Transverse colon (tissue), 4 donors: ENCODE data around the gene MRPL10.

Experiments
- POLR2A ChIP-seq: fragments of 450-650 bp; IDR thresholded peaks from one replicate; pipeline ENCODE4 v1.6.1; 2016; ENCODE audit warnings: antibody characterized with exemption, mild to moderate bottlenecking, moderate library complexity
- POLR2AphosphoS5 ChIP-seq, 3 donors: sonication (generic); formaldehyde crosslinking; IDR thresholded peaks; one replicate each; pipeline ENCODE4 v1.6.1; 2016; ENCODE audit warnings: antibody characterized with exemption in 3 of 3
- TF ChIP-seq, protein P1 (sequence below), 5 experiments: fragments of 200-600 bp in 3 of 5; fragments of 450-650 bp in 2 of 5; sonication (generic) in 3 of 5; IDR thresholded peaks; 1 replicate in 2 of 5; 2 replicates in 3 of 5; pipeline ENCODE4 v1.5.1; 2016 to 2017; ENCODE audit warnings: antibody characterized with exemption in 5 of 5, inconsistent platforms in 3 of 5, mild to moderate bottlenecking in 2 of 5, moderate library complexity in 1 of 5

GRCh38 chr17:47870056-47870455 lies 38.7 kb upstream of the MRPL10 start:
- TF ChIP-seq, protein P1, sequence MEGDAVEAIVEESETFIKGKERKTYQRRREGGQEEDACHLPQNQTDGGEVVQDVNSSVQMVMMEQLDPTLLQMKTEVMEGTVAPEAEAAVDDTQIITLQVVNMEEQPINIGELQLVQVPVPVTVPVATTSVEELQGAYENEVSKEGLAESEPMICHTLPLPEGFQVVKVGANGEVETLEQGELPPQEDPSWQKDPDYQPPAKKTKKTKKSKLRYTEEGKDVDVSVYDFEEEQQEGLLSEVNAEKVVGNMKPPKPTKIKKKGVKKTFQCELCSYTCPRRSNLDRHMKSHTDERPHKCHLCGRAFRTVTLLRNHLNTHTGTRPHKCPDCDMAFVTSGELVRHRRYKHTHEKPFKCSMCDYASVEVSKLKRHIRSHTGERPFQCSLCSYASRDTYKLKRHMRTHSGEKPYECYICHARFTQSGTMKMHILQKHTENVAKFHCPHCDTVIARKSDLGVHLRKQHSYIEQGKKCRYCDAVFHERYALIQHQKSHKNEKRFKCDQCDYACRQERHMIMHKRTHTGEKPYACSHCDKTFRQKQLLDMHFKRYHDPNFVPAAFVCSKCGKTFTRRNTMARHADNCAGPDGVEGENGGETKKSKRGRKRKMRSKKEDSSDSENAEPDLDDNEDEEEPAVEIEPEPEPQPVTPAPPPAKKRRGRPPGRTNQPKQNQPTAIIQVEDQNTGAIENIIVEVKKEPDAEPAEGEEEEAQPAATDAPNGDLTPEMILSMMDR (IDR thresholded peaks at IDR 0.05) = no peak
- no peak for TF ChIP-seq POLR2AphosphoS5 (IDR thresholded peaks at IDR 0.05)
- no peak for TF ChIP-seq POLR2A
